Activated T-cell treated with anti-CD3 and anti-CD28 coated beads for 48 hours (primary cell): ENCODE results near the gene DSEL.

Source experiments
- DNase-seq: peaks from one replicate; pipeline ENCODE4 v3.0.0-alpha.2; 2020; ENCODE audit warnings: low read depth

The DSEL gene

DNA sequence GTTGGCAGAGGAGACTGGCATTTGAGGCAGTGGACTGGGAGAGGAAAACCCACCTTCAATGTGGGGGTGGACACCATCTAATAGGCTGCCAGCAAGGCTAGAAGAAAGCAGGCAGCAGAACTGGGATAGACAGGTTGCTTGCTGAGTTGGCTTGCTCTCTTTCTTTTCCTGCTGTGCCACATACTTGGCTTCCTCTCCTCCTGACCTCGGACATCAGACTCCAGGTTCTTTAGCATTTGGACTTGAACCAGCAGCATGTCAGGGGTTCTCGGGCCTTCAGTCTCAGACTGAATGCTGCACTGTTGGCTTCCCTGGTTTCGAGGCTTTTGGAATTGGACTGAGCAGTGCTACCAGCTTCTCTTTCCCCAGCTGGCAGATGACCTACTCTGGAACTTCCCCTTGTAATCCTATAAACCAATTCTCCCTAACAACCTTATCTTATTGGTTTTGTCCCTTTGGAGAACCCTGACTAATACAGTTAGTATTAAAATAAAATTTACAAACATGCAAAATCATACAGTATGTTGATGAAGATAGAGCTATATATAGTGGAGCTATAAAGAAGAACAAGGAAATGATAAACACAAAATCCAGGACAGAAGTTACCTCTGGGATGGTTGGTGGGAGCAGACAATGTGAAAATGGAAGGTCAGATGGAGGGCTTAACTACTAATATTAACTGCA, 15.9 kb downstream of the DSEL start:
- no peak for DNase-seq

DNA sequence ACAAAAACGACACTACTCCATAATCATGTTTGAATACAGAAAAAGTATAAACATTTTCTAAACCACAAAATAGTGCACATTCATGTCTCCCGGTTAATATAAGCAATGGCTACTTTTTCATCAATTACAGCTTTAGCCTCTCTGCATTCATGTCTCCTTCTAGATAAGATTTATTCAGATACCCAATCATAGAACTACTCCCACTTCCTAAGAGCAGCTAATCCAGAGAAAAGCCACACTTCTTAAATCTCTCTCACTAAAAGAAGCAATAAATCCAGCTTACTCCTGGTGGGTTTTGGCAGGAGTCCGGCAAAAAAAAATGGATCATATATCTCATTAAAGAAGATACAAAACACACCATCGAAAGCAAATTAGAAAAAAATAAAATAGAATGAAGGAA, 20.1 kb downstream of the DSEL start:
- DNase-seq = no peak

- DNase-seq = no peak
These were observed 30.0 kb downstream of the DSEL start for GRCh38 chr18:67486534-67486933.

- DNase-seq = no peak
These were observed 30.9 kb downstream of the DSEL start for GRCh38 chr18:67485655-67486054.

DNA sequence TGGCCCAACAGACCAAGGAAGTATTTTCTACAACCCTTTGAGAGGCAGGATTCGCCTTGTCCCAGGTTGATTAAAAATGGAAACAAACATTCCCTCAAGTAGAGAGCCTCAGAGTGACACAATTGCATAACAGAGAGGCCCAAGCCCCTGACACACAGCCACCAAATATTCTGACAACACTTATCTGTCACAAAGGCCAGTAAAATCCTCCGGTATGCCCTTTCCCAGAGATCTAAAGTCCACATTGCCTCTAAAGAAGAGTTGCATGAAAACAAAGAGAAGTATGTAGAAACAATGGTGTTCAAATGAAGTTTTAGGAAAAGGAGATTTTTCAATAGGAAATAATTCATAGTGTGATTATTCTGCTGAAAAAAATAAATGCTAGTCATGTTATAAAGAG, 32.1 kb downstream of the DSEL start:
- DNase-seq = no peak

DNA sequence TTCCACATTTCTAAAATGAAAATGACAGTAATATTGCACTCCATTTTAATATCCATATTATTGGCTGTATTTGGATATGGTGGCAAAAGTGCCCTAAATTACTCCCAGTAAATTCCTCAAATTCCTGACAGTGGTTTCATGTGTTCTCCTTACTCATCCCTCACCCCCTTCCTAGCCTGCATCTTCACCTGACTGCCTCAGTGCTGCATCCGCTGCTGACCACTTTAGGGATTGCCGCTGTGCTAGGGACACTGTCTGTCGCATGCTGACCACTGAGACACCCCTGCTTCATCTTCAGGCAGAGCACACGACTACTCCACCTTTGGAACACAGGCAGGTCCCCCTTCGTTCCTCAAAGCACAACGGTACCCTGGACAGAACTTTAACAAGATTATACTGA, 32.6 kb downstream of the DSEL start:
- no peak for DNase-seq

GRCh38 chr18:67483237-67483636, 33.3 kb downstream of the DSEL start:
- DNase-seq = no peak

DNA sequence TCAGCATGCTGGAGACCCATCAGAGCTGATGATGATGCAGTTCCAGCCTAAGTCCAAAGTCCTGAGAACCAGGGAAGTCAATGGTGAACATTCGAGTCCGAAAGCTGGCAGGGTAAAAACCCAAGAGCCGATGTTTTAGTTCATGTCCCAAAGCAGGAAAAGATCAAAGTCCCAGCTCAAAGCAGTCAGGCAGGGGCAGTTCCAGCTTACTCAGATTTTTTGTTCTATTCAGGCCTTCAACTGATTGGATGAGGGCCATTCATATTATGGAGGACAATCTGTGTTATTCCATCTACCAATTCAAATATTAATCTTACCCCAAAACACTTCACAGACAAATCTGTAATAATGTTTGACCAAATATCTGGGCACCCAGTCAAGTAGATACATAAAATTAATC, 38.3 kb downstream of the DSEL start:
- no peak for DNase-seq

- DNase-seq = no peak
These were observed 39.0 kb downstream of the DSEL start for GRCh38 chr18:67477522-67477921.

GRCh38 chr18:67476585-67476984, 39.9 kb downstream of the DSEL start:
- no peak for DNase-seq

DNA sequence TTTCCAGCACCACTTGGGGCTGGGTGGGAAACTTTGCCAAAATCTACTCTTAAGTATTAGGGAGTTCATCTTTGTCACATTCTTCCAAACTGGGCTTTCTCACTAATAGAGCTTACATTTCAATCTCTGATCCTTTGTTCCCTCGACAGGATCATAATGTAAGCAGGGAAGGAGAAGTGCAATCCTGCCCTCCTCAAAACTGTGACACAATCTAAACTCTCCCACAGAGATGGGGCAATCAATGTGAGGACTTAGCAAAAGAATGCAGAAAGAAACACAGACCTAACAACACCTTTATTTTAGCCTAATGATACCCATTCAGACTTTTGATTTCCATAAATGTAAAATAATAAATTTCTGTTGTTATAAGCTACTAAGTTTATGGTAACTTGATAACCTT, 40.8 kb downstream of the DSEL start:
- DNase-seq = no peak

GRCh38 chr18:67468038-67468437, 48.5 kb downstream of the DSEL start:
- no peak for DNase-seq

DNA sequence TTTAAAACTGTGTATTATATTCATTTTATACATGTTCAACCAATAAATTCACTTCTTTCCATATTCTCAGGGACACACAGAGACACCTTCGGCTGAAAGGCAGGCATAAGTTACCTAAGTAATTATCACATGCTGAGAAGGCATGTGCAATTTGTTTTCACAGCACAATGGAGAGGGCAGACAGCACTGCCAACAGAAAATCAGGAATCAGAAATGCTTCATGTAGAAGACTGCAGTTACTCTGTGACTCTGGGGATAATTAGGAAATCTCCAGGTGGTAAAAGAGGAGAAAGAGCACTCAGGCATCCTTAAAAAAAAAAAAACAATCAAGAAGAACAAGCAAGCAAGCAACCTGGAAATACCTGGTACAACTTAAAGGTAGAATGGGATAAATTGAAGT, 49.3 kb downstream of the DSEL start:
- DNase-seq = no peak

GRCh38 chr18:67464499-67464898, 52.0 kb downstream of the DSEL start:
- no peak for DNase-seq

DNA sequence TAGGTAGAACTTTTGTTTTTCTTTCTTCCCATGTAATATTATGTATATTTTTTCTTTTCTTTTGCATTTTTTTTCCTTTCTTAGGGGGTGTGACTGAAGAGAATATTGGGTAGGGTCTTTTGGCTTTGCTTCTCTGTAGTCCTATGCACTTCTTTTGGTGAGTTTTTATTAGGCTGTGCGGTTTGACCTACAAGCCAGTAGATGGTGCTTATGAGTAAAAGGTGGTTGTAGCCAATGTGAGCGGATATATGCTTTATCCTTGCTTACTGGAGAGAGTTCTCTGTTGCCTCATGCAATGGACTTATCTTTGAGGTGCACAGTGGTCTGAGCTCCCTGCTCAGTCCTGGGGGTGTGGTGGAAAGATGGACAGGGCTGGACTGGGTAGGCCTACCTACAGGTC, 52.7 kb downstream of the DSEL start:
- DNase-seq = no peak

- DNase-seq = no peak
These were observed 59.8 kb downstream of the DSEL start for GRCh38 chr18:67456711-67457110.
